HTR-8/SVneo (cell line): ENCODE results near the gene SUSD1.

Source experiments
- DNase-seq: peaks from one replicate; pipeline ENCODE4 v3.0.0; 2011; ENCODE audit warnings: low spot score, mixed read lengths; ENCODE audit not compliant: insufficient read length
- FAIRE-seq: peaks from 2 replicates; lab custom pipeline; 2011; peaks lifted over from hg19 to GRCh38; lab: Jason Lieb, UNC

The SUSD1 gene

GRCh38 chr9:112048924-112049691, 126.0 kb downstream of the SUSD1 start:
- FAIRE-seq (no peak), DNase-seq (no peak)

DNA sequence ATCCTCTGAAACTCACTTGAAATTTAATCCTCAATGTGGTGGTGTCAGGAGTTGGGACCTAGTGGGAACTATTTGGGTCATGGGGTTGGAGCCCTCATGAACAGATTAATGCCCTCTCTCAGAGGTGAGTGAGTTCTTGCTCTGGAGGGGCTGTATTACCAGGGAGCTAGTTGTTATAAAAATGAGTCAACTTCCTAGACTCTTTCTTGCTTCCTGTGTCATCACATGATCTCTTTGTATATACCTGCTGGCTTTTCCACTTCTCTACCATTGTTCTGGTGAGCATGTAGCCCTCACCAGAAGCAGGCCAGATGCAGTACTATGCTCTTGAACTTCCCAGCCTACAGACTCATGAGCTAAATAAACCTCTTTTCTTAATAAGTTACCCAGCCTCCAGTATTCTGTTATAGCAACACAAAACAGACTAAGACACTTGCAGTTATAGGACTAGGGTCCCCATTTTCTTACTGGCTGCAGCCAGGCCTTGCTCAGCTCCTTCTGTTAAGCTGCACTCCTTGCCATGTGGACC, 127.5 kb downstream of the SUSD1 start:
- FAIRE-seq: no peak
- no peak for DNase-seq

- FAIRE-seq: no peak
Observed at GRCh38 chr9:112046181-112046580, 128.9 kb downstream of the SUSD1 start.

DNA sequence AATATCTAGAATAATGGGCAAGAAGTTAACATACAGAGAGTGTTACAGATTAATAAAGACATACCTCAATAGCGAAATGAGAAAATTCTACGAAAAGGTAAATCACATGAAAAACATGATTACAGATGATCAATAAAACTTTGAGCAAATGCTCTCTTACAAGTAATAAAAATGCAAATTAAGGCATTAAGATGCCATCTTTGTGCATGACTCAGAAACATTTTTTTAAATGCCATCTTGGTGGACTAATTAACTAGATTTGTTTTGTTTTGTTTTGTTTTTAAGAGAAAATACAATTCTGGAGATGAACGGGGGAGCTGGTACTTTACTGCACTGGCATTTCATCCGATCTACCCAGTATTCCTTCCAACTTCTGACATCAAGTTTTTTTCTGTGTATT, 130.2 kb downstream of the SUSD1 start:
- no peak for FAIRE-seq
- no peak for DNase-seq

More at GRCh38 chr9:112046181-112046580, 128.9 kb downstream of the SUSD1 start:
- no peak for DNase-seq

DNA sequence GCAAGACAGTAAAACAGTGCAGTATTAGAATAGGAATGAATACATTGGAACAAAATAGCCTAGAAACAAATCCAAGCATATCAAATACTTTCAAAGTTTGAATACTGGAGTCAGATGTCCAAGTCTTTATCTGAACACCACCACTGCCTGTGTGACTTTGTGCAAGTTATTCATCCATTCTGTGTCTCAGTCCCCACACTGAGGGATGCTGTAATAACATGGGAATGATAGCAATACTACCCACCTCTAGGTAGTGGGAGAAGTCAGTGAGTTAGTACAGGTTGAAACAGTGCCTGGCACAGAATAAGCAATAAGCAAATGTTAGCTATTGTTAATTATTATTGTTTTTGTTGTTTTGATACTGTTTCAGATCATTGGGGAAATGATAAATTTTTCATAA, 130.9 kb downstream of the SUSD1 start:
- FAIRE-seq (no peak), DNase-seq (no peak)

GRCh38 chr9:112043423-112043822, 131.7 kb downstream of the SUSD1 start:
- no peak for DNase-seq
- no peak for FAIRE-seq

DNA sequence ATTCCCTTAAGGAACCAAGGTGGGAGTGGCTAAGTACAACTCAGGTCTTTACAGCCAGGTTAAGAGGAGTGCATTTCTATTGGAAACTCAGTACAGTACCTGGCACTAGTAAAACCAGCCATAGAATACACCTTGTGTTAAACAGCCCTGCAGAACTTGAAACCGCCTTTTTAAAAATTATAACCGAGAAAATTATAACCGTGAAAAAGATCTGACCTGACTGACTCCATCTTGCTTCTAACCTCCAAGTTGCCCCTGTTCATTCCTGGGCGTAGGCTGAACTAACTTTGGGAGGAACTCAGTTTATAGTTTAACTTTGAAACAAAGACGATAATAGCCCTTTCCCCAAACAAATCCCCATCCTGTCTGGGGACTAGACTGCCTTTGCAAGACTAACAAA, 132.3 kb downstream of the SUSD1 start:
- FAIRE-seq (no peak), DNase-seq (no peak)

GRCh38 chr9:112042244-112042638, 132.9 kb downstream of the SUSD1 start:
- FAIRE-seq (no peak), DNase-seq (no peak)

GRCh38 chr9:112041536-112042243, 133.4 kb downstream of the SUSD1 start:
- DNase-seq: peak; percentile 87
- FAIRE-seq: peak; percentile 96

DNA sequence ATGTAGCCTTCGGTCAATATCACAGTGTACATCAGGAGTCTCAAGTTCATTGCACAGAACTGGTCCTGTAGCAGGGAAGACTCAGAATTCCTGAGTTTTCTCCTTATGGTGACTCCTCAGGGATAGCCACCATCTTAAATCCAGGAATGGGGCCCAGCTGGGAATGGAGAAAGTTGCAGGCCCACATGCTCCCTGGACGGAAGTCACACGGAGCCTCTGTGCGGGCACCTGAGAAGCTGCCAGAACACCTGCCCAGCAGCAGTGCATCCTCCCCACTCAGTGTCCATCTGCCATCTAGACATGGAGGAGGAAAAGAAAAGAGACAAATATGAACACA, 133.9 kb downstream of the SUSD1 start:
- DNase-seq (no peak), FAIRE-seq (no peak)

DNA sequence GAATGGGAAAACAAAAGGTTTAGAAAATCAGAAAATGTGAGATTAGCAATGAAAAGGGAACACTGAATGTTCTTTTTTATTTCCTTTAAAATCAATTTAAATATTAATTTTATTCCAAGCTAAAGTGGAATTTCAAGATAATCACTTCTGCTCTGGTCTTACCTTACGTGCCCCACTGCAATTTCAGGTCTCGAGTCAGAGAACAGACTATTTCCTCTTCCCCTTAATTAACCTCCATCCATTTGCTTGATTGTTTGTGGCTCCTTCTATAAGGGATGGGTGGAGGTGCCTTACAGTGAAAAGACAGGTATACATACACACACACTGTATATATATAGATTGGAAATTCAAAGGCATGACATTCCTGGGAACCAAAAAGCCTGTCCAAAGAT, 137.1 kb downstream of the SUSD1 start:
- DNase-seq: no peak
- FAIRE-seq: no peak

GRCh38 chr9:112037281-112038016, 137.6 kb downstream of the SUSD1 start:
- FAIRE-seq (no peak), DNase-seq (no peak)

DNA sequence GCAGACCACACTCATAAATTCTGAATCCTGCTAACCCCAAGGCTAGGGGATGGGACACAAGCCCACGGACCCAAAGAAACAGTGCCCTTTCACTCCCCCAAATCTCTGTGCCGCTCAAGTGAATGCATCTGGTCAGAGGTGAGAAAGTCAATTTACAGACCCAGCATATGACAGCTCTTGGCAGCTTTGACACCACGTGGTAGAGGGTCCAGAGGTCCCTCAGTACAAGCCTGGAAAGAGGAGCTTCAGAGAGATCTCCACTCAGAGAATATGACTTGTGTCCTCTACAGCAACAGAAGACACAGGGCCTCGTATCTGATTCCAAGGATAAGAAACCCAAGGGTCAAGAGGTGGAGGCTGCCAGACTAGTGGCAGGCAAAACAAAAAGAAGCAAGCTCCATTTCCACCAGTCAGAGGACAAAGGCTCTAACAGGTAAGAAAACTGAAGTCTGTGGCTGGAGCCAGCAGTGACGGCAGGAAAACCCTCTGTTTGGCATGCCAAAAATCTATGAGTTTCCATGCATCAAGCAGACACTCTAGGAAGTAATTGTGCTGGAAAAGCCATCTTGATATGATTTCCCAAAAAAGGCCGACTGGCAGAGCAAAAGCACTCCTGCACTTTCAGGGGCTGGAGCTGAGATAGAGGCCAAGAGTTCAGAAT, 139.8 kb downstream of the SUSD1 start:
- FAIRE-seq: no peak
- no peak for DNase-seq

DNA sequence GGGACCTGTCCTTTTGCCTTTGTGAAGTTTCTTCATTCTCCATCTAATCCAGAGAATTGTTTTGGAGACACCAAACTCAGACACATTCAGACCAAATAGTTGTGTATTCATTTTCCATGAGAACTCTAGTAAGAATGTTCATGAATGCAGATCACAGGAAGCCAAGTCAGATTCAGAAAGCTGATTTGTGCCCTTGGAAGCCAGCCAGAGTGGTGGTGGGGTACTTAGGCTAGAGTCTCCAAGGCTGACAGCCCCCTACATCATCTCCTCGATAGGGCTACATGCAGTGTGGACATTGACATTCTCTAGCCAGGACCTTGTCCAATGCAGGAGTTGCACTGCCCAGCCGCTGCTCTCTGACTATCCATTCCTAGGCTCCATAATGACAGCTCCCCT, 140.9 kb downstream of the SUSD1 start:
- DNase-seq (no peak), FAIRE-seq (no peak)

DNA sequence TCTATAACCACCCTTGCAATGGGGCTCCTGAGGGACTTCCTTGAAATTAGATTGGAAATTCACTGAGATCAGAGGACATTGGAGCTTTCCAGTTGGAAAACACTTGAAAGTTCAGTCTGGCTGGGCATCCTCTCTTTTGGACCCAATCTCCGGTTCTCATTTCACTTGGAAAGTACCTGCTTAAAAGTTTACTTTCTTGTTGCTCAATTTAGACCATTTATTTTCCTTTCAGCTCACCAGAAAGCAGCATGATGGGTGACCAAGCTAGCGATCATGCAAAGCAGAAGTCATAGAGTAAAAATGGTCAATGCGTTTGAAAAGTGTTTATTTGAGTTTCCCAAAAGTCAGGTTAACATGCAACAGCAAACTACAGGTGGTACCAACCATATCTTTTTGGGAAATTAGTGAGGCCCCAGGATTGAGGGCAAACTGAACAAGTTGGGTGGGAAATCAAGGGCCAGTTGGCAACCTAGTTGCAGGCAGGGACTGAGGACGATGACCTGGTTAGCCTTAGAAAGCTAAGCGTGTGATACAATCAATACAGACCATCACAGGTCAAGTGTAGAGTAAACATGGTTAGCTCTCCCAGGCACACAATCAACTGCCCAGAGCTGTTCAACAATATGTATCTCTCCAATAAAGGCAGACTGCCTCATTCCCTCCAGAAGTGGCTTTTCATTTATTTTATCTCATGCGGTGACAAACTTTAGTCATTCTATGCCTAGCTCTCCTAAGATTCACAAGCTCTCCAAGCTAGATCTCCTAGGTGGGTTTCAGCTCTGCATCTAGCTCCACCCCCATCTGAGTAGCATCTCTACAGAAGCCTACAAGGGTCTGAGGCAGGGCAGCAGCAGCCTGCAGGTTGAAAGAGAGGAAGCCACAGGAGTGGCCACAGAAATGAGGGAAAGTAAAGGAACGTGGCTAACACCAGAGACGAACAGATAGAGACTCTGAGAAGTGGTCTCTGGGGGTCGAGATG, 141.6 kb downstream of the SUSD1 start:
- DNase-seq (no peak), FAIRE-seq (no peak)

GRCh38 chr9:112032743-112033142, 142.4 kb downstream of the SUSD1 start:
- DNase-seq (no peak), FAIRE-seq (no peak)

- no peak for FAIRE-seq
- no peak for DNase-seq
Observed at GRCh38 chr9:112032009-112032408, 143.1 kb downstream of the SUSD1 start.

GRCh38 chr9:112031400-112031799, 143.7 kb downstream of the SUSD1 start:
- no peak for DNase-seq
- FAIRE-seq: no peak

DNA sequence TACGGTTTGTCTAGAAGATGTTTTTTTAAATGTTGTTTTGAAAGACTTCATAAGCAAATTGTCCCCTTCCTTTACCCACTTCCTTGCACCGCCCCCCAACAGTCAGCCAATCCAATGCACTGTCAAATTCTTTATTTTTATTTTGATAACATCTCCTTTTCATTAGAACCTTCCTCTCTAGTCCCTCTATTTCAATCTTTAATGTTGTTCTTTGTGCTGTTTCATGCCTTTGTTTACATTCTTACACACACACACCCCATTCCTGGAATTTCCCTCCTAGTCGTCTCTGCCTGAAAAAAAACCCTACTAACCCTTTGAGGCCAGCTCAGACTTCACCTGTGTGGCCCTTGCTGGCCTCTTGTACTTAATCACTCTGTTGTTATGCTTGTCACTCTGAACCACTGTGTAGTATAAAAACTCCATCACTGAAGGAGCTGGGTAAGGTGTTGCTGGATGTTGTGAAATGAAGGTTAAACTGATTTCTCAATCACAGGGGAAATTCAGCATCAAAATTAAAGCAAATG, 145.1 kb downstream of the SUSD1 start:
- FAIRE-seq (no peak), DNase-seq (peak; percentile 44)
